Epithelial cell of esophagus (primary cell): ENCODE data around the gene TRIM6.
"Not testable (repeated sequence)": the region's sequence is repeated elsewhere in the genome, so short reads cannot be mapped to it uniquely, and the experiment has no call there.

Experiments
- DNase-seq: peaks from one replicate; pipeline ENCODE4 v3.0.0; 2010; ENCODE audit warnings: low read depth
- H3K4me3 ChIP-seq: 2 replicates; pipeline ENCODE4 v1.5.1; 2011; ENCODE audit warnings: mild to moderate bottlenecking, low read length, control low read depth
- CTCF ChIP-seq: IDR thresholded peaks from 2 replicates; pipeline ENCODE4 v1.5.1; 2011; ENCODE audit warnings: low read depth, mild to moderate bottlenecking, low read length, control low read depth, inconsistent platforms; ENCODE audit not compliant: insufficient read depth; ENCODE audit errors: missing control alignments

TRIM6 gene

GRCh38 chr11:5557751-5558150 lies 38.7 kb upstream of the TRIM6 start:
- H3K4me3 ChIP-seq: no peak overlapping the region
- peak; percentile 22 for DNase-seq
- no peak for TF ChIP-seq CTCF

- no peak for TF ChIP-seq CTCF
- DNase-seq: peak; percentile 73
- no peak overlapping the region for H3K4me3 ChIP-seq
Measured at GRCh38 chr11:5564259-5565019, 32.0 kb upstream of the TRIM6 start.

- TF ChIP-seq CTCF: no peak
- no peak overlapping the region for H3K4me3 ChIP-seq
- DNase-seq: no peak
Measured at GRCh38 chr11:5574654-5575053, 21.8 kb upstream of the TRIM6 start.

GRCh38 chr11:5575152-5575551 lies 21.3 kb upstream of the TRIM6 start:
- H3K4me3 ChIP-seq: no peak overlapping the region
- DNase-seq: no peak
- no peak for TF ChIP-seq CTCF

- TF ChIP-seq CTCF: no peak
- H3K4me3 ChIP-seq: no peak overlapping the region
- no peak for DNase-seq
Measured at GRCh38 chr11:5577101-5577500, 19.3 kb upstream of the TRIM6 start.

GRCh38 chr11:5580577-5580976 lies 15.9 kb upstream of the TRIM6 start, which contains the start of gene OR52B6:
Gene OR52B6 (plus strand): TSS chr11:5580877. CDS start chr11:5580877, 0 bp downstream.
- H3K4me3 ChIP-seq: no peak within 1 kb of the TSS
- TF ChIP-seq CTCF: no peak
- no peak for DNase-seq

- TF ChIP-seq CTCF: no peak
- H3K4me3 ChIP-seq: no peak overlapping the region
- DNase-seq: no peak
Measured at GRCh38 chr11:5581014-5581413, 15.4 kb upstream of the TRIM6 start.

- not testable (repeated sequence) for H3K4me3 ChIP-seq, DNase-seq
Measured at GRCh38 chr11:5584458-5584857, 12.0 kb upstream of the TRIM6 start.

GRCh38 chr11:5589906-5590305 lies 6.5 kb upstream of the TRIM6 start:
- not testable (repeated sequence) for DNase-seq

More at GRCh38 chr11:5589906-5590305, 6.5 kb upstream of the TRIM6 start:
- H3K4me3 ChIP-seq: not testable (repeated sequence)
